ENCODE measurements around the gene CALHM1.

CALHM1 gene

GRCh38 chr10:103502849-103503660, 44.4 kb upstream of the CALHM1 start:
- no peak overlapping the region for H4K5ac ChIP-seq (ENCODE audit: low read length)
- H3K4me1 ChIP-seq (ENCODE audit: control insufficient read depth, low read depth, low read length): no peaks in the 10 kb centered on the region
- H2AK5ac ChIP-seq (ENCODE audit: low read length): no peak overlapping the region
- no peaks in the 10 kb centered on the region for H3K79me1 ChIP-seq (ENCODE audit: low read length)
- H3K4me2 ChIP-seq (ENCODE audit: low read length): no peak overlapping the region
- no peak overlapping the region for H3K4ac ChIP-seq (ENCODE audit: low read depth, low read length)
- H3K56ac ChIP-seq (ENCODE audit: low read length): no peak overlapping the region
- H3K4me3 ChIP-seq (ENCODE audit: low read length): no peak overlapping the region
- DNase-seq: no peak
- no peak overlapping the region for H2BK15ac ChIP-seq (replicated peaks; ENCODE audit: low read depth)
- H3K27me3 ChIP-seq (ENCODE audit: insufficient read depth, low read length, poor library complexity): no peaks in the 10 kb centered on the region
- no peaks in the 10 kb centered on the region for H3K36me3 ChIP-seq (ENCODE audit: control insufficient read depth, insufficient read depth, low read length)
- no peak overlapping the region for H3K18ac ChIP-seq (ENCODE audit: low read length)
- no peak overlapping the region for H3K9ac ChIP-seq (ENCODE audit: low read length)
- no peak overlapping the region for H2BK5ac ChIP-seq (ENCODE audit: low read length)
- no peak overlapping the region for H4K8ac ChIP-seq (ENCODE audit: low read depth, low read length)
- WGBS (ENCODE audit: extremely low coverage, insufficient coverage, low lambda C conversion rate): no CpG with 5 or more reads among the region's 13 CpGs
- no peak overlapping the region for H3K23ac ChIP-seq (ENCODE audit: low read length)
- no peak overlapping the region for H2BK120ac ChIP-seq (ENCODE audit: low read depth, low read length)
- no peak overlapping the region for H3K27ac ChIP-seq (ENCODE audit: low read depth, low read length)
- no peaks in the 10 kb centered on the region for H3K79me2 ChIP-seq (ENCODE audit: control insufficient read depth, insufficient read depth, low read length)

GRCh38 chr10:103501186-103501585, 42.5 kb upstream of the CALHM1 start:
- Histone ChIP-seq H3K18ac (ENCODE audit: low read length) (no peak overlapping the region), H3K56ac (ENCODE audit: low read length) (no peak overlapping the region), H2BK120ac (ENCODE audit: low read depth, low read length) (no peak overlapping the region), H4K8ac (ENCODE audit: low read depth, low read length) (no peak overlapping the region), H3K79me1 (ENCODE audit: low read length) (no peaks in the 10 kb centered on the region), H3K27me3 (ENCODE audit: insufficient read depth, low read length, poor library complexity) (peaks cover 2% of the 10 kb centered on the region), H3K9ac (ENCODE audit: low read length) (no peak overlapping the region), H3K23ac (ENCODE audit: low read length) (no peak overlapping the region), H3K79me2 (ENCODE audit: control insufficient read depth, insufficient read depth, low read length) (no peaks in the 10 kb centered on the region), H3K4me1 (ENCODE audit: control insufficient read depth, low read depth, low read length) (no peaks in the 10 kb centered on the region), H3K36me3 (ENCODE audit: control insufficient read depth, insufficient read depth, low read length) (no peaks in the 10 kb centered on the region), H3K4me3 (ENCODE audit: low read length) (no peak overlapping the region), H4K5ac (ENCODE audit: low read length) (no peak overlapping the region), H2BK5ac (ENCODE audit: low read length) (no peak overlapping the region), H3K27ac (ENCODE audit: low read depth, low read length) (no peak overlapping the region), H2AK5ac (ENCODE audit: low read length) (no peak overlapping the region), H3K4me2 (ENCODE audit: low read length) (no peak overlapping the region), H3K4ac (ENCODE audit: low read depth, low read length) (no peak overlapping the region), H2BK15ac (replicated peaks; ENCODE audit: low read depth) (no peak overlapping the region)
- DNase-seq: no peak
- no CpG with 5 or more reads among the region's 3 CpGs for WGBS (ENCODE audit: extremely low coverage, insufficient coverage, low lambda C conversion rate)

- Histone ChIP-seq H3K9ac (ENCODE audit: low read length) (no peak overlapping the region), H2BK120ac (ENCODE audit: low read depth, low read length) (no peak overlapping the region), H3K27me3 (ENCODE audit: insufficient read depth, low read length, poor library complexity) (peaks cover 2% of the 10 kb centered on the region), H3K4me1 (ENCODE audit: control insufficient read depth, low read depth, low read length) (no peaks in the 10 kb centered on the region), H3K4me3 (ENCODE audit: low read length) (no peak overlapping the region), H3K79me1 (ENCODE audit: low read length) (no peaks in the 10 kb centered on the region), H3K79me2 (ENCODE audit: control insufficient read depth, insufficient read depth, low read length) (no peaks in the 10 kb centered on the region), H4K8ac (ENCODE audit: low read depth, low read length) (no peak overlapping the region), H2BK5ac (ENCODE audit: low read length) (no peak overlapping the region), H3K56ac (ENCODE audit: low read length) (no peak overlapping the region), H3K36me3 (ENCODE audit: control insufficient read depth, insufficient read depth, low read length) (no peaks in the 10 kb centered on the region), H3K23ac (ENCODE audit: low read length) (no peak overlapping the region), H4K5ac (ENCODE audit: low read length) (no peak overlapping the region), H2BK15ac (replicated peaks; ENCODE audit: low read depth) (no peak overlapping the region), H2AK5ac (ENCODE audit: low read length) (no peak overlapping the region), H3K4me2 (ENCODE audit: low read length) (no peak overlapping the region), H3K27ac (ENCODE audit: low read depth, low read length) (no peak overlapping the region), H3K4ac (ENCODE audit: low read depth, low read length) (no peak overlapping the region), H3K18ac (ENCODE audit: low read length) (no peak overlapping the region)
- no CpG with 5 or more reads among the region's 6 CpGs for WGBS (ENCODE audit: extremely low coverage, insufficient coverage, low lambda C conversion rate)
- DNase-seq: no peak
Observed at GRCh38 chr10:103500481-103500880, 41.8 kb upstream of the CALHM1 start.

GRCh38 chr10:103499881-103500280, 41.2 kb upstream of the CALHM1 start:
- no peak overlapping the region for H3K27ac ChIP-seq (ENCODE audit: low read depth, low read length)
- DNase-seq: peak; percentile 75

GRCh38 chr10:103498936-103499638, 40.4 kb upstream of the CALHM1 start:
- no peak overlapping the region for H3K23ac ChIP-seq (ENCODE audit: low read length)
- no peak overlapping the region for H3K56ac ChIP-seq (ENCODE audit: low read length)
- no peaks in the 10 kb centered on the region for H3K36me3 ChIP-seq (ENCODE audit: control insufficient read depth, insufficient read depth, low read length)
- no peak overlapping the region for H4K5ac ChIP-seq (ENCODE audit: low read length)
- whole genome bisulfite sequencing (ENCODE audit: extremely low coverage, insufficient coverage, low lambda C conversion rate): no CpG with 5 or more reads among the region's 5 CpGs
- peaks cover 14% of the 10 kb centered on the region for H3K27me3 ChIP-seq (ENCODE audit: insufficient read depth, low read length, poor library complexity)
- no peak overlapping the region for H3K4me3 ChIP-seq (ENCODE audit: low read length)
- no peak overlapping the region for H3K4ac ChIP-seq (ENCODE audit: low read depth, low read length)
- no peak overlapping the region for H2BK15ac ChIP-seq (replicated peaks; ENCODE audit: low read depth)
- no peaks in the 10 kb centered on the region for H3K79me2 ChIP-seq (ENCODE audit: control insufficient read depth, insufficient read depth, low read length)
- no peak overlapping the region for H3K4me2 ChIP-seq (ENCODE audit: low read length)
- H3K9ac ChIP-seq (ENCODE audit: low read length): no peak overlapping the region
- H3K79me1 ChIP-seq (ENCODE audit: low read length): no peaks in the 10 kb centered on the region
- H3K18ac ChIP-seq (ENCODE audit: low read length): no peak overlapping the region
- no peak overlapping the region for H4K8ac ChIP-seq (ENCODE audit: low read depth, low read length)
- H3K4me1 ChIP-seq (ENCODE audit: control insufficient read depth, low read depth, low read length): no peaks in the 10 kb centered on the region
- no peak for DNase-seq
- H2BK5ac ChIP-seq (ENCODE audit: low read length): no peak overlapping the region
- H2BK120ac ChIP-seq (ENCODE audit: low read depth, low read length): no peak overlapping the region
- no peak overlapping the region for H3K27ac ChIP-seq (ENCODE audit: low read depth, low read length)
- H2AK5ac ChIP-seq (ENCODE audit: low read length): no peak overlapping the region

More at GRCh38 chr10:103499881-103500280, 41.2 kb upstream of the CALHM1 start:
- Histone ChIP-seq H2BK5ac (ENCODE audit: low read length) (no peak overlapping the region), H3K56ac (ENCODE audit: low read length) (no peak overlapping the region), H2AK5ac (ENCODE audit: low read length) (no peak overlapping the region), H4K8ac (ENCODE audit: low read depth, low read length) (no peak overlapping the region), H3K4me3 (ENCODE audit: low read length) (no peak overlapping the region), H3K4me2 (ENCODE audit: low read length) (no peak overlapping the region), H3K18ac (ENCODE audit: low read length) (no peak overlapping the region), H3K79me2 (ENCODE audit: control insufficient read depth, insufficient read depth, low read length) (no peaks in the 10 kb centered on the region), H2BK120ac (ENCODE audit: low read depth, low read length) (no peak overlapping the region), H3K9ac (ENCODE audit: low read length) (no peak overlapping the region), H3K36me3 (ENCODE audit: control insufficient read depth, insufficient read depth, low read length) (no peaks in the 10 kb centered on the region), H3K27me3 (ENCODE audit: insufficient read depth, low read length, poor library complexity) (peaks cover 8% of the 10 kb centered on the region), H3K4me1 (ENCODE audit: control insufficient read depth, low read depth, low read length) (no peaks in the 10 kb centered on the region), H3K23ac (ENCODE audit: low read length) (no peak overlapping the region), H4K5ac (ENCODE audit: low read length) (no peak overlapping the region), H2BK15ac (replicated peaks; ENCODE audit: low read depth) (no peak overlapping the region), H3K4ac (ENCODE audit: low read depth, low read length) (no peak overlapping the region), H3K79me1 (ENCODE audit: low read length) (no peaks in the 10 kb centered on the region)
- no CpG with 5 or more reads among the region's 7 CpGs for WGBS (ENCODE audit: extremely low coverage, insufficient coverage, low lambda C conversion rate)

Data from mesendoderm (in vitro differentiated cells).